ENCODE data around the gene BRD2.
"Not testable (repeated sequence)": the region's sequence is repeated elsewhere in the genome, so short reads cannot be mapped to it uniquely, and the experiment has no call there.

BRD2 gene

GRCh38 chr6:32968093-32968866 lies at the start of gene BRD2:
Gene BRD2, plus strand, starts transcription at chr6:32968594. Its CDS starts 4,305 bp downstream, at chr6:32972899.
- peak; percentile 95 for DNase-seq (ENCODE audit: low read depth)

DNA sequence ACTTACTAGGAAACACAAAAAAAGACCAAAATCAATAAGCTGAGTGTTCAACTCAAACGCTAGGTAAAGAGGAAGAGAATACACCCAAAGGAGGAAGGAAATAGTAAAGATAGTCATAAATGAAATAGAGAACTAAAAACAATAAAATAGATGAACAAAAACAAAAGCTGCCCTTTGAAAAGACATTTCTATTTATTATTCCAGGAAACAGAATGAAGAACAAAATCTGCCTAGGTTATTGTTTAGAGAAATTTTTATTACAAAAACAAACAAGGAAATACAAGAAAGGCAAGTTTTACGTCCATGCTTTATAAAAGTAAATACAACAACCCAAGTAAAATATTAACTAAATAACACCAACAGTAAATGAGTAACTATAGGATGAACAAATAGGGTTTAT lies 47.7 kb upstream of the BRD2 start:
- no peak for DNase-seq (ENCODE audit: low read depth)

DNA sequence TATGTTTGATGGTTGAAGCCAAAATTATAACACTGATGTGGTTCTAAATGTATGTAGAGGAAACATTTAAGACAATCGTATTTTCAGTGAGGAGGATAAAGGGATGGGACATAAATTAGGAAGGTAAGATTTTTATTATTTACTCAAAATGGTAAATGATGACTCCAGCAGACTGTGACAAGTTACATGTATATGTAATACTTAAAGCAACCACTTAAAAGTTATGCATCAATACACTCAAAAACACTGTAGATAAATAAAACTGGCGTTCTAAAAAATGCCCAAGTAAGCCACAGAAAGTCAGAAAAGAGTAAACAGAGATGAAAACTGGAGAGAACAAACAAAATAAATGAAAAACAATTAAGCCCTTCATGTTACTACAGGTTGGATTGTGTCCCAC lies 46.3 kb upstream of the BRD2 start:
- DNase-seq (ENCODE audit: low read depth) = no peak

DNA sequence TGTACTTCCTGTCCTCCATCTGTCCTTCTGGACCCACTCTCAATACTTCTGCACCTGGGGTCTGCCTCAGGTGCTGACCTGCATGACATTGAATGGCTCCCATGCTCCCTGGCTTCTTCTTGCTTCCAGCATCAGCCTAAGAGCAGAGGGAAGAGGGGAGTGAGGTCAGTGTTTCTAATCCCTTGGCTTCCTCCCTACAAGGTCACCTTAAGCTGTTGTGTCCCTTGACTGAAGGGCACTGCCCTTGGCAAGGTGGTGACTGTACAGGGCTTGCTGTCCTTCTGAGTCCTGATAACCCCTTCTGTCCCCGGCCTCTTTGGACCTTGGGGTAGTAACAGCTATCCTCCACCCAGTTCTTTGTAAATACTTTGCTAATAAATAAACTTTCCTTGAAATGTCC lies 37.2 kb upstream of the BRD2 start:
- DNase-seq (ENCODE audit: low read depth) = no peak

- DNase-seq (ENCODE audit: low read depth) = peak; percentile 21
Observed at GRCh38 chr6:32932132-32932868, 36.1 kb upstream of the BRD2 start.

GRCh38 chr6:32933661-32934085 lies 34.7 kb upstream of the BRD2 start:
- DNase-seq (ENCODE audit: low read depth) = peak; percentile 66

- no peak for DNase-seq (ENCODE audit: low read depth)
Observed at GRCh38 chr6:32935551-32936238, 32.7 kb upstream of the BRD2 start.

GRCh38 chr6:32936239-32937152 lies 31.9 kb upstream of the BRD2 start:
- no peak for DNase-seq (ENCODE audit: low read depth)

DNA sequence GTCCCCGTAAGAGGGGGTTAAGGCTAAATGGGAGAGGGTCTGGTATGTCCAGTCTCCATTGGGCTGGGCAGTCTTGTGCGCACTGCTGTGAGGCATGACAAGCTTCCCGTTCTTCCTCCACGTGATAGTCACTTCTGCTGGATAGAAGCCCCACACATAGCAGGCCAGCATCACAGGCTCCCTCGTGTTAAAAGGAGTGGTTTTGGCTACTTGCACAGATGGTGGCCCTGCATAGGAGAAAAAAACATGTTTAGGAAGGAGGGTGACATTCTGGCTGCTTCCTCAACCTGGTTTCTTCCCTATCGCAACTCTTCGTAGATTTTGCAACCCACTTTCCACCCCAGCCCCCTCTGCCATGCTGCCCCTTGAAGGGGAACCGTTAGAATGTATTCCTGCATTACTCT lies 31.2 kb upstream of the BRD2 start:
- DNase-seq (ENCODE audit: low read depth) = no peak

DNA sequence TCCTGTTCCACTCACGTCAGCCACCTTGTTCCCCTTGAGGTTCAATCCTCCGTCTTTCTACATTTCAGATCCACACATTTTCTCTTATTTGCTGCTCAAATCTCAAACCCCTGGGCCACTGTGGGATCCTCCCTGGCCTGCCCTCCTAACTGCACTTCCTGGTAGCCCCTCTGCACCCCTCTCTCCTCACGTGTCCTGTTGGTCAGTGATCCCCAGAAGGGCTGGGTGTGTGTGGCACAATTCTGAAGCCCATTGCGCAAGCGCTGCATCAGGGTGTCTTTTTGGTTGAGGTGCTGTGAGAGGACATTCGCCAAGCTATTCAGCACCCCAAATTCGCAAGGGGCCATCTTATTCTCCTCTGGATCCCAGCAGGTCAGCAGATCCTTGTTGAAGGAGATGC lies 29.9 kb upstream of the BRD2 start:
- no peak for DNase-seq (ENCODE audit: low read depth)

GRCh38 chr6:32940656-32941213 lies 27.7 kb upstream of the BRD2 start, which contains the start of gene HLA-DMB:
Gene HLA-DMB, minus strand, starts transcription at chr6:32941028. Its CDS starts 221 bp downstream, at chr6:32940807.
- DNase-seq (ENCODE audit: low read depth) = peak; percentile 50

- DNase-seq (ENCODE audit: low read depth) = no peak
Observed at GRCh38 chr6:32941214-32941768, 27.1 kb upstream of the BRD2 start.

- DNase-seq (ENCODE audit: low read depth) = not testable (repeated sequence)
Observed at GRCh38 chr6:32942555-32943123, 25.8 kb upstream of the BRD2 start.

- no peak for DNase-seq (ENCODE audit: low read depth)
Observed at GRCh38 chr6:32943864-32944649, 24.3 kb upstream of the BRD2 start.

- no peak for DNase-seq (ENCODE audit: low read depth)
Observed at GRCh38 chr6:32945108-32945760, 23.2 kb upstream of the BRD2 start.

GRCh38 chr6:32945953-32946352 lies 22.4 kb upstream of the BRD2 start:
- DNase-seq (ENCODE audit: low read depth) = no peak

DNA sequence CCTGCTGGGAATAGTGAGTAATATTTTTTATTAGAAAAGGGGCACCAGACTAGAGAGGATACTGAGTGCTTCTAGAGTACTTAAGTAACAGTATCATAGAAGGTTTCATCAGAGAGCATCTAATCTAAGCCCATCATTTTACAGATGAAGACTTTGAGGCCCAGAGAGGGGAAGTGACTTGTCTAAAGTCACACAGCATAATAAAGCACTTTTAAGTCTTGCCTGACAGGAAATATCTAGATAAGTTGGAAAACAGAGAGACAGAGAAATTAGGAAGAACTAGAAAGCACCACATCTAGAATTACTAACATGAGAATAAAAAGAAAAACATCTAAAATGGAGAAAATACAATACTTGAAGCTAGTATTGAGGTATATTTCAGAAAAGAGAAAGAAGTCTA lies 21.5 kb upstream of the BRD2 start:
- no peak for DNase-seq (ENCODE audit: low read depth)

DNA sequence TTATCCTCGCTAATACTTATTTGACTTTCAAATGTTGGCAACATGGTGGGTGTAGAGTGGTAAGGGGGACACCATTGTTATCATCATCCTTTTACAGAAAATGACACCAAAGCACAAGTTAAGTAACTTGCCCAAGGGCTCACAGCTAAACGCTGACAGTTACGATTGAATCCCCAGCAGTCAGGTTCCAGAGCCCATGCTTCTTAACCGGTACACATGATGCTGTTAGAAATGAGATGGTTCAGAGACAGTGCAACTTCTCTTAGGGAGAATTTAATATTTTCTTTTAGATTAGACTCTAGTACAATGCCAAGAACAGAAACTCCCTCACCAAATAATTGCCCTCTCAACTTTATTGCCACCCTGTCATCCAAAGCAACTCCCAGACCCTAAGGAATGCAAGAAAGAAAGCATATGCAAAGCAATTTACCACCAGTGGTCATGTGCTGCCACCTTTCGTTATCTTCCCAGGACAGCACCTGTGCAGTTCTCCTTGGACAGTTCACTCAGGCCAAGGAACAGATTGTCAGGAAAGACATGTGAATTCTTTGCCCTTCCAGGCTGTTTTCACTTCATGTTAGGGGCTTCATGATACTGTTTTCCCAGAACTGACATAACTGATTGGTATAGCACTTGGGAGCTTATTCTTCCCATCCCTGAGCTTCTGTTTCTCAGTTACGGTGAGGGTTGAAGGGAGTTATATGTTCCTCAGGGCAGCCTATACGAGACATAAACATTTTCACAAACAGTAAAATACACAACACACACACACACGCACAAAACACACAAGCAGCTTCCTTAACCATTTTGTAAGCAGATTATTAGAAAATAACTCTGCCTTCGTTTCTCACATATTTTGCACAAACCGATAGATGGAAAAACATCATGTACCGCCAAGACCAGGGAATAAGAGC lies 20.6 kb upstream of the BRD2 start:
- no peak for DNase-seq (ENCODE audit: low read depth)
